PFSK-1 (cell line): ENCODE measurements around the gene MACF1.

ENCODE experiments used
- FOXP2 ChIP-seq: optimal IDR thresholded peaks from 2 replicates; pipeline ENCODE3; 2011; ENCODE audit warnings: borderline replicate concordance, control low read depth, inconsistent platforms; ENCODE audit not compliant: insufficient read depth; ENCODE audit errors: extremely low read length, extremely low read depth
- POLR2AphosphoS5 ChIP-seq: IDR thresholded peaks from 2 replicates; pipeline ENCODE4 v1.6.1; 2012; ENCODE audit warnings: low read depth, mild to moderate bottlenecking, control low read depth, low read length, moderate library complexity
- SIN3A ChIP-seq: IDR thresholded peaks from 2 replicates; pipeline ENCODE4 v1.6.1; 2012; ENCODE audit warnings: mild to moderate bottlenecking, low read length, moderate library complexity, borderline replicate concordance; ENCODE audit not compliant: insufficient read depth
- TAF1 ChIP-seq: IDR thresholded peaks from 2 replicates; pipeline ENCODE4 v1.6.1; 2012; ENCODE audit warnings: low read length, control low read depth, borderline replicate concordance; ENCODE audit not compliant: insufficient read depth
- TF ChIP-seq, protein P1 (sequence below), 2 experiments: IDR thresholded peaks; 2 replicates each; pipeline versions ENCODE4 v1.6.1 to v1.8.0; 2011 to 2012; ENCODE audit warnings: low read depth in 2 of 2, low read length in 2 of 2, control low read depth in 1 of 2, inconsistent platforms in 1 of 2, mild to moderate bottlenecking in 1 of 2, moderate library complexity in 1 of 2; ENCODE audit not compliant: insufficient read depth in 1 of 2

MACF1 gene

DNA sequence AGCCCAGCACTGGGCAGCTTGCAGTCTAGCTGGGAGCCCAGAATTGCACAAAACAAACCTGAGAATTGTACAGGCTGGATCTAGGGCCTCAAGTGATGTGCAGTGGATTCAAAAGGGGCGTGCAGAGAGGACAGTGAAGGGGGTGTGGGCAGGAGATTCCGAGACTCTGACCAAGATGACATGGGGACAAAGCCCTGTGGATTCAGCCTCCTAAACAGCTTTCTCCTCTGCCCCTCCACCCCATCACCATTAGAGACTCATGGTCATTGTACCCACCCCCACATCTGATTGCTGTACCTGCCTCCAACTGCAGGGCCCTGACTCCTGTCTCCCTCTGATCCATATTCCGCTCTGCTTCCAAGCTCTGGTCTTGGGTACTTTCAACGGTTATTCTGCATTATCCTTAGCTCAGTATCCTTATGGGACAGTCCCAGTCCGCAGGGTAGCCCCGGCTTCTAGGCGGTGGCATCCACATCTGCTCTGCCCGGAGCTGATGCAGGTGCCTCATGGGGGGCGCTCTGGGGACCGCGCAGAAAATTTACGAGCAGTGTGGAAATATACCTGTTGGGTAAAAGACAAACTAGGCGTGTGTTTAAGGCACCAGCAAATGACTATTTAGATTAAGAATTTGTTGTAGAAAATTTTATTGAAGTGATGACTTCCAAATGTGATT is 285.2 kb downstream of the MACF1 start:
- TF ChIP-seq TAF1 (no peak), FOXP2 (no peak), POLR2AphosphoS5 (no peak; the same call in 1 of the 2 replicates), SIN3A (no peak)
- TF ChIP-seq, protein P1, sequence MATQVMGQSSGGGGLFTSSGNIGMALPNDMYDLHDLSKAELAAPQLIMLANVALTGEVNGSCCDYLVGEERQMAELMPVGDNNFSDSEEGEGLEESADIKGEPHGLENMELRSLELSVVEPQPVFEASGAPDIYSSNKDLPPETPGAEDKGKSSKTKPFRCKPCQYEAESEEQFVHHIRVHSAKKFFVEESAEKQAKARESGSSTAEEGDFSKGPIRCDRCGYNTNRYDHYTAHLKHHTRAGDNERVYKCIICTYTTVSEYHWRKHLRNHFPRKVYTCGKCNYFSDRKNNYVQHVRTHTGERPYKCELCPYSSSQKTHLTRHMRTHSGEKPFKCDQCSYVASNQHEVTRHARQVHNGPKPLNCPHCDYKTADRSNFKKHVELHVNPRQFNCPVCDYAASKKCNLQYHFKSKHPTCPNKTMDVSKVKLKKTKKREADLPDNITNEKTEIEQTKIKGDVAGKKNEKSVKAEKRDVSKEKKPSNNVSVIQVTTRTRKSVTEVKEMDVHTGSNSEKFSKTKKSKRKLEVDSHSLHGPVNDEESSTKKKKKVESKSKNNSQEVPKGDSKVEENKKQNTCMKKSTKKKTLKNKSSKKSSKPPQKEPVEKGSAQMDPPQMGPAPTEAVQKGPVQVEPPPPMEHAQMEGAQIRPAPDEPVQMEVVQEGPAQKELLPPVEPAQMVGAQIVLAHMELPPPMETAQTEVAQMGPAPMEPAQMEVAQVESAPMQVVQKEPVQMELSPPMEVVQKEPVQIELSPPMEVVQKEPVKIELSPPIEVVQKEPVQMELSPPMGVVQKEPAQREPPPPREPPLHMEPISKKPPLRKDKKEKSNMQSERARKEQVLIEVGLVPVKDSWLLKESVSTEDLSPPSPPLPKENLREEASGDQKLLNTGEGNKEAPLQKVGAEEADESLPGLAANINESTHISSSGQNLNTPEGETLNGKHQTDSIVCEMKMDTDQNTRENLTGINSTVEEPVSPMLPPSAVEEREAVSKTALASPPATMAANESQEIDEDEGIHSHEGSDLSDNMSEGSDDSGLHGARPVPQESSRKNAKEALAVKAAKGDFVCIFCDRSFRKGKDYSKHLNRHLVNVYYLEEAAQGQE (IDR thresholded peaks at IDR 0.05; ENCODE audit: insufficient read depth in 1 of 2, low read depth in 2 of 2, low read length in 2 of 2), result no peak

DNA sequence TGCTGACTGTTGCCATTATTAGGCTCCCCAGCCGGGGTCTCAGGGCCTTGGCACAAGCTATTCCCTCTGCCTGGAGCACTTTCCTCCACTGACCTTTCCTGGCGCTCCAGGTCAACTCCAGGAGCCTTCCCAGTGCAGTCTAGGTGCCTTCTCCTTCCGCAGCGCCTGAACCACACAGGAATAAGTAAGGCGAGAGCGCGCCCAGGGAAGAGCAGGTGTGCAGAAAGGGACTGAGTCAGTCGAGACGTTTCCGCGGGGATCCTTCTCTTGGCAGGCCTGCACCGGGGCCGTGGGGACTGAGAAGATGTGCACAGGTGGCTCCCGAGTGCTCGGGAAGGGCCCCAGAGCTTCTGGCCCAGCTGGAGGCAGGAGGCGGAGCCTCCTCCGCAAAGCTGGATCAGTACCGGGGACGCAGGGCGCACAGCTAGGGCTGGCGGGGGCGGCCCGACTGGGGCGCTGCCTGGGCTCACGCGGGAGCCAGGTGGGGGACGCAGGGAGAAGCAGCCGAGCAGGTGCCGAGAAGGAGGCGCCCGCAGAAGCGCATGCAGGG is 286.2 kb downstream of the MACF1 start:
- TF ChIP-seq, protein P1 (IDR thresholded peaks at IDR 0.05; ENCODE audit: insufficient read depth in 1 of 2, low read depth in 2 of 2, low read length in 2 of 2), result no peak
- TF ChIP-seq FOXP2 (no peak), TAF1 (no peak)

- TF ChIP-seq TAF1 (no peak), SIN3A (no peak), POLR2AphosphoS5 (no peak)
- TF ChIP-seq, protein P1 (IDR thresholded peaks at IDR 0.05; ENCODE audit: insufficient read depth in 1 of 2, low read depth in 2 of 2, low read length in 2 of 2), result no peak
Measured at GRCh38 chr1:39491146-39491921, 286.8 kb downstream of the MACF1 start, which contains the start of gene BMP8A. TSS of gene BMP8A (plus strand) at chr1:39491636. CDS start at chr1:39491992, 356 bp downstream.

DNA sequence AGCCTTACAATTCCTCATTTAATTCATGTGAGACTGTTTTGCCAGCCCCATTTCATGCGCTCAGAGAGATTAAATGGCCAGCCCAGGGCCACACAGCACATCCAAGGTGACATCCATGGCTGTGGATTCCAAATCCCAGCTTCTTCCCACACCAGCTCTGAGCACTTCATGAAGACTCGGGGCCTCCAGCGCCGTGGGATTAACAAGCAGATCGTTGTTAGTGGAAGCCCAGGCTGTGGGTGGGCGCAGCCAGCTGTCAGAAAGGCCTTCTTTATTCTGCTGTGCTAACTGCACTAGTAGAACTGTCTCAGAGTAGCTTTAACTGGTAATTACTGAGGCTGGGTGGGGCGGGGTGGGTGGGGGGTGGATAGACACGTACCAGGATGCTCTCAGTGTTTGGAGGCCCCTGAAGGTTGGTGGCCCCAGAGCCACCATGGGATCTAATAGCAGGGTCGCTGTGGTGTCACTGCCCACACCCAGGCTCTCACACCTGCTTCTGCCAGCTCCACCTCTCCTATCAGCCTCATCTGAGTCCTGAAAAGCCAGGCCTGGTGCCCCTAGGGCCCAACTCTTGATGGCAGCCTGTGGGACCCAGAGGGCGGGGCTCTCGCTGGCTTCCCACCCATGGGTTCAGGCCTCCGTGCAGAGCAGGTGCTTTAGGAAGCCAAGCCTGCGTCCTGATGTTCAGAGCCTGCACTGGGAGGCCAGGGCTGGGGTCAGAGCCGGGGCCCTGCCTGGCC is 290.3 kb downstream of the MACF1 start:
- TF ChIP-seq TAF1, result no peak
- no peak for TF ChIP-seq POLR2AphosphoS5
- TF ChIP-seq SIN3A, result no peak
- TF ChIP-seq FOXP2, result no peak
- TF ChIP-seq, protein P1 (IDR thresholded peaks at IDR 0.05; ENCODE audit: insufficient read depth in 1 of 2, low read depth in 2 of 2, low read length in 2 of 2), result no peak
